PC-3 (cell line): ENCODE measurements around the gene DGKZ. TPM values are rescaled to one million over a fixed set of nuclear protein-coding genes. Genes with fewer than 3 reads are reported as not detected.

ENCODE experiments used
- ATAC-seq: fragments of 200-7000 bp; cut with Tn5 transposase; 2 replicates; pipeline ENCODE4 v1.9.1; 2020; ENCODE audit warnings: mild to moderate bottlenecking, moderate library complexity
- Bru-seq: library from RNA; stranded (reverse); fragments of 400-500 nt; gene quantifications from one replicate; lab custom pipeline; 2021; lab: Mats Ljungman, UMichigan
- BruChase-seq, 2 experiments: library from RNA; stranded (reverse); fragments of 400-500 nt; gene quantifications; one replicate each; lab custom pipeline; 2021; lab: Mats Ljungman, UMichigan
- BruUV-seq: library from RNA; stranded (reverse); fragments of 400-500 nt; replicated peaks from 2 replicates; lab custom pipeline; 2021; lab: Mats Ljungman, UMichigan
- CTCF ChIA-PET: fragments of 300-600 bp; sonication (Branson Sonifier 250); formaldehyde crosslinking; loops from one replicate; lab custom pipeline; 2022; ENCODE audit warnings: antibody characterized with exemption; lab: Charles Lee
- POLR2A ChIA-PET: fragments of 300-600 bp; sonication (Branson Sonifier 250); formaldehyde crosslinking; loops from one replicate; lab custom pipeline; 2022; ENCODE audit warnings: antibody characterized with exemption; ENCODE audit not compliant: unreplicated experiment; lab: Charles Lee
- DNase-seq: peaks from one replicate; pipeline ENCODE4 v3.0.0-alpha.2; 2015
- H2AFZ ChIP-seq: fragments of 300-600 bp; sonication (generic); 2 replicates; pipeline ENCODE4 v1.6.0; 2016; ENCODE audit warnings: antibody characterized with exemption, low read length
- H3F3A ChIP-seq: fragments of 300-600 bp; sonication (generic); one replicate; pipeline ENCODE4 v1.6.0; 2017; ENCODE audit warnings: antibody characterized with exemption, low read length, control low read depth, mild to moderate bottlenecking; ENCODE audit not compliant: unreplicated experiment
- H3K27ac ChIP-seq: fragments of 300-600 bp; sonication (generic); 2 replicates; pipeline ENCODE4 v1.5.1; 2016; ENCODE audit warnings: mild to moderate bottlenecking, low read length
- H3K27me3 ChIP-seq: fragments of 300-600 bp; sonication (generic); 2 replicates; pipeline ENCODE4 v1.6.1; 2016; ENCODE audit warnings: low read length, mixed read lengths
- H3K36me3 ChIP-seq: fragments of 300-600 bp; sonication (generic); 2 replicates; pipeline ENCODE4 v1.6.1; 2016; ENCODE audit warnings: low read depth, mixed run types, low read length, mixed read lengths
- H3K4me1 ChIP-seq: fragments of 300-600 bp; sonication (generic); 2 replicates; pipeline ENCODE4 v1.5.1; 2016; ENCODE audit warnings: low read length; ENCODE audit not compliant: insufficient read depth
- H3K4me2 ChIP-seq: fragments of 300-600 bp; sonication (generic); 2 replicates; pipeline ENCODE4 v1.6.0; 2016; ENCODE audit warnings: low read length
- H3K4me3 ChIP-seq: fragments of 300-600 bp; sonication (generic); 2 replicates; pipeline ENCODE4 v1.5.1; 2016; ENCODE audit warnings: mild to moderate bottlenecking, low read length, mixed read lengths
- H3K79me2 ChIP-seq: fragments of 300-600 bp; sonication (generic); 2 replicates; pipeline ENCODE4 v1.6.1; 2017; ENCODE audit warnings: low read length, mixed read lengths
- H3K9ac ChIP-seq: fragments of 300-600 bp; sonication (generic); 2 replicates; pipeline ENCODE4 v1.6.0; 2016; ENCODE audit warnings: mild to moderate bottlenecking, low read length
- H3K9me2 ChIP-seq: fragments of 300-600 bp; sonication (generic); replicated peaks from 2 replicates; pipeline ENCODE4 v1.6.1; 2016; ENCODE audit warnings: mixed run types, low read length, mixed read lengths
- H3K9me3 ChIP-seq: fragments of 300-600 bp; sonication (generic); 2 replicates; pipeline ENCODE4 v1.6.1; 2016; ENCODE audit warnings: low read length, mixed read lengths
- H4K20me1 ChIP-seq: fragments of 300-600 bp; sonication (generic); 2 replicates; pipeline ENCODE4 v1.6.1; 2016; ENCODE audit warnings: low read length, mixed read lengths
- CTCF ChIP-seq: fragments of 300-600 bp; sonication (generic); conservative IDR thresholded peaks from 2 replicates; pipeline ENCODE4 v1.5.1; 2017; ENCODE audit warnings: antibody characterized with exemption, low read depth, mild to moderate bottlenecking, low read length
- EZH2 ChIP-seq: fragments of 300-600 bp; sonication (generic); IDR thresholded peaks from one replicate; pipeline ENCODE4 v1.6.1; 2017; ENCODE audit warnings: antibody characterized with exemption, mild to moderate bottlenecking, low read length; ENCODE audit not compliant: unreplicated experiment
- EZH2phosphoT487 ChIP-seq: fragments of 300-600 bp; sonication (generic); IDR thresholded peaks from 2 replicates; pipeline ENCODE4 v1.6.1; 2018; ENCODE audit warnings: mild to moderate bottlenecking, antibody characterized with exemption, low read length, borderline replicate concordance
- intact Hi-C: fragments of 100-400 bp; cut with micrococcal nuclease; formaldehyde crosslinking; loops from 2 replicates; pipeline ENCODE4 v1.9.0; 2023
- long read RNA-seq: library from polyadenylated mRNA; unstranded; transcript quantifications from one replicate; pipeline ENCODE4 v2.0.0, GENCODE V29; 2021; ENCODE audit not compliant: unreplicated experiment
- total RNA-seq: library from RNA; depleted of rRNA; stranded (reverse); fragments of >200 nt; gene quantifications from 2 replicates; pipeline ENCODE4 v1.2.3, GENCODE V29; 2014; rRNA removed

Gene DGKZ, protein sequence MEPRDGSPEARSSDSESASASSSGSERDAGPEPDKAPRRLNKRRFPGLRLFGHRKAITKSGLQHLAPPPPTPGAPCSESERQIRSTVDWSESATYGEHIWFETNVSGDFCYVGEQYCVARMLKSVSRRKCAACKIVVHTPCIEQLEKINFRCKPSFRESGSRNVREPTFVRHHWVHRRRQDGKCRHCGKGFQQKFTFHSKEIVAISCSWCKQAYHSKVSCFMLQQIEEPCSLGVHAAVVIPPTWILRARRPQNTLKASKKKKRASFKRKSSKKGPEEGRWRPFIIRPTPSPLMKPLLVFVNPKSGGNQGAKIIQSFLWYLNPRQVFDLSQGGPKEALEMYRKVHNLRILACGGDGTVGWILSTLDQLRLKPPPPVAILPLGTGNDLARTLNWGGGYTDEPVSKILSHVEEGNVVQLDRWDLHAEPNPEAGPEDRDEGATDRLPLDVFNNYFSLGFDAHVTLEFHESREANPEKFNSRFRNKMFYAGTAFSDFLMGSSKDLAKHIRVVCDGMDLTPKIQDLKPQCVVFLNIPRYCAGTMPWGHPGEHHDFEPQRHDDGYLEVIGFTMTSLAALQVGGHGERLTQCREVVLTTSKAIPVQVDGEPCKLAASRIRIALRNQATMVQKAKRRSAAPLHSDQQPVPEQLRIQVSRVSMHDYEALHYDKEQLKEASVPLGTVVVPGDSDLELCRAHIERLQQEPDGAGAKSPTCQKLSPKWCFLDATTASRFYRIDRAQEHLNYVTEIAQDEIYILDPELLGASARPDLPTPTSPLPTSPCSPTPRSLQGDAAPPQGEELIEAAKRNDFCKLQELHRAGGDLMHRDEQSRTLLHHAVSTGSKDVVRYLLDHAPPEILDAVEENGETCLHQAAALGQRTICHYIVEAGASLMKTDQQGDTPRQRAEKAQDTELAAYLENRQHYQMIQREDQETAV
- total RNA-seq (70.2 and 91.0 TPM in 2 replicates), Bru-seq, nascent RNA (percentile 54 among the genes with signal in this experiment), BruChase-seq, experiment 1, labeled RNA remaining after a 6-hour chase (percentile 68 among the genes with signal in this experiment), BruChase-seq, experiment 2, labeled RNA remaining after a 2-hour chase (percentile 61 among the genes with signal in this experiment)
- long read RNA-seq, transcript DGKZ-203 (31 exons, 2,862 nt) = major isoform, 15 of 113 reads
- long read RNA-seq, partial matches to known transcripts = 65 of 113 reads
- long read RNA-seq, other reads (novel, unspliced or antisense) = 26 of 113 reads

- BruUV-seq = no TSS peak
- H4K20me1 ChIP-seq = no peaks in the 10 kb centered on the region
- peak within 1 kb of the TSS; percentile 86 for H3K9ac ChIP-seq
- H3K4me1 ChIP-seq = peaks cover 12% of the 10 kb centered on the region
- H2AFZ ChIP-seq = peak within 1 kb of the TSS; percentile 82
- TF ChIP-seq CTCF = peak; percentile 38
- TF ChIP-seq EZH2 = no peak
- no peaks in the 10 kb centered on the region for H3K27me3 ChIP-seq
- H3K27ac ChIP-seq = no peak within 1 kb of the TSS
- ChIA-PET POLR2A (interaction anchor here (0.5 kb wide), 1 partner anchor 104 kb away, joined by 4 read pairs; no protein-coding TSS in a partner anchor), CTCF (no interaction called here)
- H3F3A ChIP-seq = no peaks in the 10 kb centered on the region
- peak within 1 kb of the TSS; percentile 99 for H3K4me2 ChIP-seq
- H3K9me2 ChIP-seq = no peaks in the 10 kb centered on the region
- H3K4me3 ChIP-seq = peak within 1 kb of the TSS; percentile 81
- peak; percentile 82 for ATAC-seq
- no peaks in the 10 kb centered on the region; the same call in 1 of the 2 replicates for H3K36me3 ChIP-seq
- peak; percentile 87 for DNase-seq
- intact Hi-C loops = no loop called here
- peaks cover 43% of the 10 kb centered on the region for H3K79me2 ChIP-seq
- H3K9me3 ChIP-seq = no peaks in the 10 kb centered on the region
Observed at GRCh38 chr11:46346886-46347636, at the start of gene DGKZ. Gene DGKZ, plus strand, starts transcription at chr11:46347463. Its CDS starts 197 bp downstream, at chr11:46347660.

GRCh38 chr11:46298699-46299433 is 48.4 kb upstream of the DGKZ start:
- H3K27me3 ChIP-seq = no peaks in the 10 kb centered on the region
- CTCF ChIA-PET = interaction anchor here (0.5 to 0.9 kb wide), 4 partner anchors 22 to 1145 kb away, joined by 4 to 7 read pairs (median 5); no protein-coding TSS in a partner anchor
- H3F3A ChIP-seq = peaks cover 6% of the 10 kb centered on the region
- H4K20me1 ChIP-seq = no peaks in the 10 kb centered on the region
- H3K9ac ChIP-seq = no peak overlapping the region; the same call in 1 of the 2 replicates
- peak overlapping the region; percentile 72 for H2AFZ ChIP-seq
- DNase-seq (peak; percentile 80), ATAC-seq (peak; percentile 72)
- no peaks in the 10 kb centered on the region for H3K79me2 ChIP-seq
- H3K9me2 ChIP-seq = no peaks in the 10 kb centered on the region
- no TSS peak for BruUV-seq
- H3K4me2 ChIP-seq = peak overlapping the region; percentile 78
- TF ChIP-seq EZH2phosphoT487 = no peak
- TF ChIP-seq CTCF = no peak
- TF ChIP-seq EZH2 = no peak
- peak overlapping the region; percentile 83 for H3K27ac ChIP-seq
- peaks cover 44% of the 10 kb centered on the region for H3K4me1 ChIP-seq
- POLR2A ChIA-PET = interaction anchor here (0.5 to 0.6 kb wide), 3 partner anchors 29 to 282 kb away, joined by 3 to 11 read pairs (median 5); no protein-coding TSS in a partner anchor
- intact Hi-C loops = no loop called here
- H3K36me3 ChIP-seq = no peaks in the 10 kb centered on the region
- H3K4me3 ChIP-seq = peak overlapping the region; percentile 36; the same call in 1 of the 2 replicates
- H3K9me3 ChIP-seq = no peaks in the 10 kb centered on the region
